Measurements from ENCODE around the gene LIPC. TPM values are rescaled to one million over a fixed set of nuclear protein-coding genes. Genes with fewer than 3 reads are reported as not detected.

Gene LIPC
- total and polyA plus RNA-seq, 2 of the 4 experiments (the other 2 are of a cell fraction), result 0.07 TPM; not detected in 1

DNA sequence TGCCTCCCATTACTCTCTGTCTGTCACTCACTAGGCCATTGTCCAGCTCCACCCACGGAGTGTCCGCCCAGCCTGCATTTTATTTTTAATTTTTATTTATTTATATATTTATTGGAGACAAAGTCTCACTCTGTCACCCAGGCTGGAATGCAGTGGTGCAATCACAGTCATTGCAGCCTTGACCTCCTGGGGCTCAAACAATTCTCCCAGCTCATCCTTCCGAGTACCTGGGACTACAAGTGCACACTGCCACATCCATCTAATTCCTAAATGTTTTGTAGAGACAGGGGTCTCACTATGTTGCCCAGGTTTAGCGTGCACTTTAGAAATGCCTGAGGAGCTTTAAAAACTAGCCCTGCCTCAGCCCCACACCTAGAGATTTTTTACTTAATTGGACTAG, 141.5 kb downstream of the LIPC start:
- H3K56ac ChIP-seq (ENCODE audit: extremely low read depth, insufficient read depth, low read length), result no peak overlapping the region
- no peak overlapping the region for H2BK20ac ChIP-seq (ENCODE audit: low read depth, low read length)
- H3K18ac ChIP-seq (ENCODE audit: low read depth, low read length), result no peak overlapping the region
- H4K5ac ChIP-seq (ENCODE audit: low read depth, low read length), result no peak overlapping the region
- in situ Hi-C loops (cut with MboI; ENCODE audit: low sequenced_read_pairs), result no loop called here
- CTCF ChIA-PET, result no interaction called here
- no peaks in the 10 kb centered on the region for H3K27me3 ChIP-seq (ENCODE audit: control insufficient read depth, insufficient read depth, low read length)
- ATAC-seq (ENCODE audit: low read depth) (no peak), DNase-seq (no peak)
- H3K23ac ChIP-seq (ENCODE audit: low read depth, low read length), result no peak overlapping the region
- POLR2A ChIA-PET (ENCODE audit: unreplicated experiment), result no interaction called here
- no peaks in the 10 kb centered on the region for H4K20me1 ChIP-seq (ENCODE audit: insufficient read depth, low read length)
- no peaks in the 10 kb centered on the region for H3K79me1 ChIP-seq (ENCODE audit: low read depth in 1 of 2, low read length in 2 of 2)
- intact Hi-C loops (cut with micrococcal nuclease), result no loop called here
- H2BK120ac ChIP-seq (ENCODE audit: low read depth, low read length), result no peak overlapping the region
- no peak overlapping the region for H3K14ac ChIP-seq (replicated peaks; ENCODE audit: low read depth, low read length)
- H2AFZ ChIP-seq (replicated peaks; ENCODE audit: low read length, poor library complexity), result no peak overlapping the region
- no peaks in the 10 kb centered on the region for H3K9me1 ChIP-seq (ENCODE audit: insufficient read depth, low read length)
- H2BK15ac ChIP-seq (ENCODE audit: low read depth, low read length), result no peak overlapping the region
- no peak overlapping the region for H3K9ac ChIP-seq (ENCODE audit: low read depth, low read length)
- H4K91ac ChIP-seq (ENCODE audit: insufficient read depth, low read depth, low read length), result no peak overlapping the region
- H4K8ac ChIP-seq (ENCODE audit: low read depth in 2 of 2, low read length in 2 of 2), result no peak overlapping the region
- dilution Hi-C loops (cut with HindIII; ENCODE audit: low sequenced_read_pairs, unreplicated experiment), result no loop called here
- no CpG with 5 or more reads among the region's 4 CpGs for WGBS, 2 experiments (ENCODE audit: extremely low coverage in 2 of 2, insufficient read length in 1 of 2)
- no peaks in the 10 kb centered on the region for H3K4me1 ChIP-seq (ENCODE audit: control insufficient read depth, insufficient read depth, low read length)
- no peak overlapping the region for H3K27ac ChIP-seq (ENCODE audit: insufficient read depth, low read length)
- no TSS peak for BruUV-seq (replicated peaks)
- no peak overlapping the region for H2AK9ac ChIP-seq (replicated peaks; ENCODE audit: low read depth, low read length, poor library complexity)
- no peak overlapping the region for H2AK5ac ChIP-seq (ENCODE audit: low read depth, low read length)
- no peak overlapping the region for H2BK5ac ChIP-seq (ENCODE audit: low read depth, low read length, poor library complexity, severe bottlenecking)
- no peak overlapping the region for H3K4ac ChIP-seq (ENCODE audit: low read depth, low read length)
- H3K4me3 ChIP-seq (ENCODE audit: insufficient read depth, low read depth, low read length), result no peak overlapping the region
- no peak overlapping the region for H3K4me2 ChIP-seq (ENCODE audit: low read depth, low read length)
- H3K36me3 ChIP-seq (ENCODE audit: control insufficient read depth, insufficient read depth, low read length), result no peaks in the 10 kb centered on the region
- TF ChIP-seq, protein P1, sequence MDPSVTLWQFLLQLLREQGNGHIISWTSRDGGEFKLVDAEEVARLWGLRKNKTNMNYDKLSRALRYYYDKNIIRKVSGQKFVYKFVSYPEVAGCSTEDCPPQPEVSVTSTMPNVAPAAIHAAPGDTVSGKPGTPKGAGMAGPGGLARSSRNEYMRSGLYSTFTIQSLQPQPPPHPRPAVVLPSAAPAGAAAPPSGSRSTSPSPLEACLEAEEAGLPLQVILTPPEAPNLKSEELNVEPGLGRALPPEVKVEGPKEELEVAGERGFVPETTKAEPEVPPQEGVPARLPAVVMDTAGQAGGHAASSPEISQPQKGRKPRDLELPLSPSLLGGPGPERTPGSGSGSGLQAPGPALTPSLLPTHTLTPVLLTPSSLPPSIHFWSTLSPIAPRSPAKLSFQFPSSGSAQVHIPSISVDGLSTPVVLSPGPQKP (IDR thresholded peaks at IDR 0.05; ENCODE audit: borderline replicate concordance, low read depth, low read length), result no peak
- no peak for TF ChIP-seq CHD1 (IDR thresholded peaks at IDR 0.05; ENCODE audit: low read depth, low read length)
- TF ChIP-seq RAD21 (IDR thresholded peaks at IDR 0.05; ENCODE audit: low read length), result no peak
- TF ChIP-seq, protein P2, sequence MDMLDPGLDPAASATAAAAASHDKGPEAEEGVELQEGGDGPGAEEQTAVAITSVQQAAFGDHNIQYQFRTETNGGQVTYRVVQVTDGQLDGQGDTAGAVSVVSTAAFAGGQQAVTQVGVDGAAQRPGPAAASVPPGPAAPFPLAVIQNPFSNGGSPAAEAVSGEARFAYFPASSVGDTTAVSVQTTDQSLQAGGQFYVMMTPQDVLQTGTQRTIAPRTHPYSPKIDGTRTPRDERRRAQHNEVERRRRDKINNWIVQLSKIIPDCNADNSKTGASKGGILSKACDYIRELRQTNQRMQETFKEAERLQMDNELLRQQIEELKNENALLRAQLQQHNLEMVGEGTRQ (IDR thresholded peaks at IDR 0.05; ENCODE audit: low read depth, low read length), result no peak
- TF ChIP-seq CEBPB (IDR thresholded peaks at IDR 0.05; ENCODE audit: low read depth, low read length), result no peak
- TF ChIP-seq, protein P3, sequence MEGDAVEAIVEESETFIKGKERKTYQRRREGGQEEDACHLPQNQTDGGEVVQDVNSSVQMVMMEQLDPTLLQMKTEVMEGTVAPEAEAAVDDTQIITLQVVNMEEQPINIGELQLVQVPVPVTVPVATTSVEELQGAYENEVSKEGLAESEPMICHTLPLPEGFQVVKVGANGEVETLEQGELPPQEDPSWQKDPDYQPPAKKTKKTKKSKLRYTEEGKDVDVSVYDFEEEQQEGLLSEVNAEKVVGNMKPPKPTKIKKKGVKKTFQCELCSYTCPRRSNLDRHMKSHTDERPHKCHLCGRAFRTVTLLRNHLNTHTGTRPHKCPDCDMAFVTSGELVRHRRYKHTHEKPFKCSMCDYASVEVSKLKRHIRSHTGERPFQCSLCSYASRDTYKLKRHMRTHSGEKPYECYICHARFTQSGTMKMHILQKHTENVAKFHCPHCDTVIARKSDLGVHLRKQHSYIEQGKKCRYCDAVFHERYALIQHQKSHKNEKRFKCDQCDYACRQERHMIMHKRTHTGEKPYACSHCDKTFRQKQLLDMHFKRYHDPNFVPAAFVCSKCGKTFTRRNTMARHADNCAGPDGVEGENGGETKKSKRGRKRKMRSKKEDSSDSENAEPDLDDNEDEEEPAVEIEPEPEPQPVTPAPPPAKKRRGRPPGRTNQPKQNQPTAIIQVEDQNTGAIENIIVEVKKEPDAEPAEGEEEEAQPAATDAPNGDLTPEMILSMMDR (conservative IDR thresholded peaks at IDR 0.05; ENCODE audit: low read depth, low read length), result no peak
- no peak for TF ChIP-seq RCOR1 (IDR thresholded peaks at IDR 0.05; ENCODE audit: insufficient replicate concordance, low read length)
- no peak for TF ChIP-seq MXI1 (IDR thresholded peaks at IDR 0.05; ENCODE audit: borderline replicate concordance, low read depth, low read length)
- TF ChIP-seq FOS (IDR thresholded peaks at IDR 0.05; ENCODE audit: low read depth, low read length), result no peak
- no peak for TF ChIP-seq NFE2L2 (IDR thresholded peaks at IDR 0.05; ENCODE audit: low read depth, low read length)
- TF ChIP-seq MAZ (IDR thresholded peaks at IDR 0.05; ENCODE audit: borderline replicate concordance, low read depth, low read length), result no peak
- no peak for TF ChIP-seq POLR2A (IDR thresholded peaks at IDR 0.05; ENCODE audit: low read depth, low read length)
- TF ChIP-seq BHLHE40 (IDR thresholded peaks at IDR 0.05; ENCODE audit: low read depth, low read length), result no peak
- TF ChIP-seq MAFK (IDR thresholded peaks at IDR 0.05; ENCODE audit: low read depth, low read length), result no peak
- no peak for TF ChIP-seq SMC3 (IDR thresholded peaks at IDR 0.05; ENCODE audit: low read depth, low read length)
- TF ChIP-seq RFX5 (IDR thresholded peaks at IDR 0.05; ENCODE audit: low read depth, low read length), result no peak
- H3K9me3 ChIP-seq (ENCODE audit: control insufficient read depth, insufficient read depth, low read length), result peaks cover 3% of the 10 kb centered on the region; the same call in 1 of the 2 replicates

Measured in IMR-90 (cell line).